IMR-90 (cell line): ENCODE results near the gene LRRC4. TPM values are rescaled to one million over a fixed set of nuclear protein-coding genes. Genes with fewer than 3 reads are reported as not detected.

ENCODE experiments used
- ATAC-seq: fragments of 200-7000 bp; cut with Tn5 transposase; 2 replicates; pipeline ENCODE4 v1.9.1; 2020; ENCODE audit warnings: low read depth, mild to moderate bottlenecking, moderate library complexity
- BruUV-seq: library from RNA; stranded (reverse); fragments of 400-500 nt; replicated peaks from 2 replicates; lab custom pipeline; 2021; lab: Mats Ljungman, UMichigan
- CTCF ChIA-PET: fragments of 300-600 bp; formaldehyde crosslinking; extraction: SDS; loops from one replicate; lab custom pipeline; 2021; ENCODE audit warnings: antibody characterized with exemption; lab: Yijun Ruan, JAX
- POLR2A ChIA-PET: fragments of 300-600 bp; sonication (Branson Sonifier 250); formaldehyde crosslinking; loops from one replicate; lab custom pipeline; 2022; ENCODE audit warnings: antibody characterized with exemption; ENCODE audit not compliant: unreplicated experiment; lab: Charles Lee
- DNase-seq: peaks from one replicate; pipeline ENCODE4 v3.0.0; 2013
- H2AFZ ChIP-seq: replicated peaks from 2 replicates; pipeline ENCODE3; 2013; ENCODE audit warnings: low read length, mild to moderate bottlenecking; ENCODE audit not compliant: poor library complexity
- H2AK5ac ChIP-seq: 2 replicates; pipeline ENCODE4 v1.6.1; 2013; ENCODE audit warnings: low read depth, low read length, inconsistent platforms
- H2AK9ac ChIP-seq: replicated peaks from 2 replicates; pipeline ENCODE3; 2013; ENCODE audit warnings: mild to moderate bottlenecking, low read depth, low read length, moderate library complexity; ENCODE audit not compliant: poor library complexity
- H2BK120ac ChIP-seq: 2 replicates; pipeline ENCODE4 v1.6.1; 2013; ENCODE audit warnings: low read depth, low read length, inconsistent platforms
- H2BK15ac ChIP-seq: 3 replicates; pipeline ENCODE4 v1.6.1; 2013; ENCODE audit warnings: low read depth, low read length, inconsistent platforms
- H2BK20ac ChIP-seq: 2 replicates; pipeline ENCODE4 v1.6.1; 2013; ENCODE audit warnings: low read depth, mild to moderate bottlenecking, inconsistent platforms, low read length, moderate library complexity
- H2BK5ac ChIP-seq: 2 replicates; pipeline ENCODE4 v1.6.1; 2013; ENCODE audit warnings: mild to moderate bottlenecking, low read depth, low read length, inconsistent platforms; ENCODE audit not compliant: poor library complexity, severe bottlenecking
- H3K14ac ChIP-seq: replicated peaks from 2 replicates; pipeline ENCODE4 v1.6.1; 2013; ENCODE audit warnings: low read depth, low read length, inconsistent platforms
- H3K18ac ChIP-seq: 2 replicates; pipeline ENCODE4 v1.6.1; 2013; ENCODE audit warnings: low read depth, low read length, control low read depth
- H3K23ac ChIP-seq: 2 replicates; pipeline ENCODE4 v1.6.1; 2013; ENCODE audit warnings: low read depth, low read length, inconsistent platforms
- H3K27ac ChIP-seq: 2 replicates; pipeline ENCODE4 v1.5.1; 2013; ENCODE audit warnings: mild to moderate bottlenecking, control low read depth, low read length; ENCODE audit not compliant: insufficient read depth
- H3K27me3 ChIP-seq: 2 replicates; pipeline ENCODE4 v1.6.1; 2013; ENCODE audit warnings: low read length; ENCODE audit not compliant: control insufficient read depth, insufficient read depth
- H3K36me3 ChIP-seq: 2 replicates; pipeline ENCODE4 v1.6.1; 2013; ENCODE audit warnings: low read length, mixed read lengths; ENCODE audit not compliant: control insufficient read depth, insufficient read depth
- H3K4ac ChIP-seq: 2 replicates; pipeline ENCODE4 v1.6.1; 2013; ENCODE audit warnings: low read depth, low read length, inconsistent platforms
- H3K4me1 ChIP-seq: 2 replicates; pipeline ENCODE4 v1.6.1; 2013; ENCODE audit warnings: low read length, mixed read lengths; ENCODE audit not compliant: control insufficient read depth, insufficient read depth
- H3K4me2 ChIP-seq: 2 replicates; pipeline ENCODE4 v1.6.1; 2013; ENCODE audit warnings: low read depth, mild to moderate bottlenecking, control low read depth, low read length, moderate library complexity
- H3K4me3 ChIP-seq: 2 replicates; pipeline ENCODE4 v1.5.1; 2013; ENCODE audit warnings: low read depth, mild to moderate bottlenecking, control low read depth, low read length, moderate library complexity; ENCODE audit not compliant: insufficient read depth
- H3K56ac ChIP-seq: 2 replicates; pipeline ENCODE4 v1.6.1; 2013; ENCODE audit warnings: low read length, inconsistent platforms; ENCODE audit not compliant: insufficient read depth; ENCODE audit errors: extremely low read depth
- H3K79me1 ChIP-seq, 2 experiments: 2 replicates each; pipeline ENCODE4 v1.6.1; 2013; ENCODE audit warnings: low read length in 2 of 2, inconsistent platforms in 1 of 2, low read depth in 1 of 2
- H3K9ac ChIP-seq: 2 replicates; pipeline ENCODE4 v1.6.1; 2013; ENCODE audit warnings: low read depth, low read length, control low read depth
- H3K9me1 ChIP-seq: 2 replicates; pipeline ENCODE4 v1.6.1; 2013; ENCODE audit warnings: low read length, inconsistent platforms; ENCODE audit not compliant: insufficient read depth
- H3K9me3 ChIP-seq: 2 replicates; pipeline ENCODE4 v1.6.1; 2013; ENCODE audit warnings: low read length; ENCODE audit not compliant: control insufficient read depth, insufficient read depth
- H4K20me1 ChIP-seq: 2 replicates; pipeline ENCODE4 v1.6.1; 2013; ENCODE audit warnings: low read length, inconsistent platforms; ENCODE audit not compliant: insufficient read depth
- H4K5ac ChIP-seq: 2 replicates; pipeline ENCODE4 v1.6.1; 2013; ENCODE audit warnings: mild to moderate bottlenecking, low read depth, low read length, control low read depth
- H4K8ac ChIP-seq, 2 experiments: 2 replicates each; pipeline ENCODE4 v1.6.1; 2013; ENCODE audit warnings: low read depth in 2 of 2, low read length in 2 of 2, control low read depth in 1 of 2, inconsistent platforms in 1 of 2
- H4K91ac ChIP-seq: 2 replicates; pipeline ENCODE4 v1.6.1; 2013; ENCODE audit warnings: low read depth, low read length, inconsistent platforms; ENCODE audit not compliant: insufficient read depth
- BHLHE40 ChIP-seq: fragments of 150-350 bp; IDR thresholded peaks from 2 replicates; pipeline ENCODE4 v1.6.1; 2016; ENCODE audit warnings: mild to moderate bottlenecking, low read depth, low read length
- CEBPB ChIP-seq: IDR thresholded peaks from 2 replicates; pipeline ENCODE4 v1.6.1; 2012; ENCODE audit warnings: low read depth, low read length, improper control_type of control experiment
- FOS ChIP-seq: fragments of 150-350 bp; IDR thresholded peaks from 2 replicates; pipeline ENCODE4 v1.6.1; 2016; ENCODE audit warnings: low read depth, low read length
- MXI1 ChIP-seq: IDR thresholded peaks from 2 replicates; pipeline ENCODE4 v1.6.1; 2012; ENCODE audit warnings: low read depth, mild to moderate bottlenecking, low read length, moderate library complexity, borderline replicate concordance
- RCOR1 ChIP-seq: IDR thresholded peaks from 2 replicates; pipeline ENCODE4 v1.6.1; 2012; ENCODE audit warnings: mild to moderate bottlenecking, low read length, improper control_type of control experiment; ENCODE audit not compliant: insufficient replicate concordance
- SMC3 ChIP-seq: fragments of 150-350 bp; IDR thresholded peaks from 2 replicates; pipeline ENCODE4 v1.6.1; 2016; ENCODE audit warnings: low read depth, mild to moderate bottlenecking, antibody characterized with exemption, low read length, moderate library complexity
- WGBS, 2 experiments: methylation state at CpG; one replicate each; pipeline versions ENCODE4 v1.1.5 to v1.1.7; 2013; ENCODE audit warnings: missing lambda C conversion rate in 2 of 2; ENCODE audit not compliant: insufficient read length in 1 of 2; ENCODE audit errors: extremely low coverage in 2 of 2; 5-methylcytosine and 5-hydroxymethylcytosine counted together
- dilution Hi-C: fragments of 300-500 bp; cut with HindIII; formaldehyde crosslinking; loops from one replicate; pipeline ENCODE4 v1.14.3; 2018; ENCODE audit warnings: low sequenced_read_pairs; ENCODE audit not compliant: unreplicated experiment
- in situ Hi-C: fragments of 300-500 bp; cut with MboI; formaldehyde crosslinking; loops from 3 replicates; pipeline ENCODE4 v1.14.3; 2019; ENCODE audit warnings: low sequenced_read_pairs, inconsistent platforms, mixed read lengths
- intact Hi-C: fragments of 100-400 bp; cut with micrococcal nuclease; formaldehyde crosslinking; loops from 2 replicates; pipeline ENCODE4 v1.10.0; 2022
- polyA plus RNA-seq, 3 experiments: library from polyadenylated mRNA; depleted of rRNA; stranded (reverse); fragments of >200 nt; gene quantifications; 2 replicates each; pipeline ENCODE4 v1.2.3, GENCODE V29; 2012; ENCODE audit warnings: low replicate concordance in 1 of 3
- total RNA-seq: library from RNA; depleted of rRNA; stranded (reverse); fragments of >200 nt; gene quantifications from 2 replicates; pipeline ENCODE4 v1.2.3, GENCODE V29; 2012
- TF ChIP-seq, protein P1 (sequence below): conservative IDR thresholded peaks from 2 replicates; pipeline ENCODE4 v1.5.1; 2012; ENCODE audit warnings: mild to moderate bottlenecking, low read depth, low read length, improper control_type of control experiment
- TF ChIP-seq, protein P2 (sequence below): fragments of 150-350 bp; IDR thresholded peaks from 2 replicates; pipeline ENCODE4 v1.6.1; 2016; ENCODE audit warnings: low read depth, mild to moderate bottlenecking, low read length, moderate library complexity, borderline replicate concordance

LRRC4 gene
- total and polyA plus RNA-seq, 2 of the 4 experiments (the other 2 are of a cell fraction), result 0.54 to 0.55 TPM

DNA sequence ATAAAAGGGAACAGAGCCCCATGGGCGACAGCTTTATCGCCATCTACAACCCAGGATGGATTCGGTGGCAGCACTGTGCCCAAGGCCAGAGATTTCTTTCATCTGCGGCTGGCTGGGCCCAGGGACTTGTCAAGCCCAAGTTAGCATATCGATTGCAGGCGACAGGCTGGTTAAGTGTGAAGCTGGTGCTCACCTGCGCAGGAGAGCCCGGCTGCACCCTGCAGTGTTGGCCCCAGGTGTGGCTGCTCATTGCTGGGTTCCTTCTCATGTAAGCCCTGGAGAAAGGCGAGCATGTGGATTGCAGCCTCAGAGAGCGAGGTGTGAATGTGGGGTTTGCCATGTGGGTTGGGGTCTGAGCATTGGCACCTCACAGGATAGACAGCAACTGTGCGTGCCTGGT is 40.6 kb upstream of the LRRC4 start:
- CTCF ChIA-PET, result no interaction called here
- Histone ChIP-seq H3K36me3 (peaks cover 21% of the 10 kb centered on the region), H3K27me3 (no peaks in the 10 kb centered on the region), H3K56ac (no peak overlapping the region), H2BK5ac (no peak overlapping the region), H2AK9ac (no peak overlapping the region), H2BK15ac (no peak overlapping the region), H3K14ac (no peak overlapping the region), H3K9me1 (peaks cover 37% of the 10 kb centered on the region), H3K4me1 (peaks cover 7% of the 10 kb centered on the region; the same call in 1 of the 2 replicates), H2BK20ac (no peak overlapping the region), H2AK5ac (no peak overlapping the region), H3K23ac (no peak overlapping the region), H3K4ac (no peak overlapping the region), H3K4me2 (no peak overlapping the region), H3K79me1 (peaks cover 17 to 42% of the 10 kb centered on the region in 2 experiments), H4K8ac (no peak overlapping the region), H4K5ac (no peak overlapping the region), H4K20me1 (peaks cover 29% of the 10 kb centered on the region), H2BK120ac (no peak overlapping the region), H3K4me3 (no peak overlapping the region), H3K27ac (no peak overlapping the region), H3K9ac (no peak overlapping the region), H3K9me3 (no peaks in the 10 kb centered on the region), H4K91ac (no peak overlapping the region), H2AFZ (no peak overlapping the region), H3K18ac (no peak overlapping the region)
- no peak for ATAC-seq
- BruUV-seq, result no TSS peak
- 100% methylated on average over 2 of the region's 11 CpGs; no CpG with 5 or more reads in 1 of the 2 experiments for WGBS, 2 experiments
- DNase-seq, result no peak
- dilution Hi-C loops, result no loop called here
- POLR2A ChIA-PET, result no interaction called here
- TF ChIP-seq CEBPB, result no peak
- TF ChIP-seq RCOR1, result no peak
- TF ChIP-seq FOS, result no peak
- TF ChIP-seq BHLHE40, result no peak
- TF ChIP-seq, protein P1, sequence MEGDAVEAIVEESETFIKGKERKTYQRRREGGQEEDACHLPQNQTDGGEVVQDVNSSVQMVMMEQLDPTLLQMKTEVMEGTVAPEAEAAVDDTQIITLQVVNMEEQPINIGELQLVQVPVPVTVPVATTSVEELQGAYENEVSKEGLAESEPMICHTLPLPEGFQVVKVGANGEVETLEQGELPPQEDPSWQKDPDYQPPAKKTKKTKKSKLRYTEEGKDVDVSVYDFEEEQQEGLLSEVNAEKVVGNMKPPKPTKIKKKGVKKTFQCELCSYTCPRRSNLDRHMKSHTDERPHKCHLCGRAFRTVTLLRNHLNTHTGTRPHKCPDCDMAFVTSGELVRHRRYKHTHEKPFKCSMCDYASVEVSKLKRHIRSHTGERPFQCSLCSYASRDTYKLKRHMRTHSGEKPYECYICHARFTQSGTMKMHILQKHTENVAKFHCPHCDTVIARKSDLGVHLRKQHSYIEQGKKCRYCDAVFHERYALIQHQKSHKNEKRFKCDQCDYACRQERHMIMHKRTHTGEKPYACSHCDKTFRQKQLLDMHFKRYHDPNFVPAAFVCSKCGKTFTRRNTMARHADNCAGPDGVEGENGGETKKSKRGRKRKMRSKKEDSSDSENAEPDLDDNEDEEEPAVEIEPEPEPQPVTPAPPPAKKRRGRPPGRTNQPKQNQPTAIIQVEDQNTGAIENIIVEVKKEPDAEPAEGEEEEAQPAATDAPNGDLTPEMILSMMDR, result no peak
- no peak for TF ChIP-seq SMC3
- TF ChIP-seq, protein P2, sequence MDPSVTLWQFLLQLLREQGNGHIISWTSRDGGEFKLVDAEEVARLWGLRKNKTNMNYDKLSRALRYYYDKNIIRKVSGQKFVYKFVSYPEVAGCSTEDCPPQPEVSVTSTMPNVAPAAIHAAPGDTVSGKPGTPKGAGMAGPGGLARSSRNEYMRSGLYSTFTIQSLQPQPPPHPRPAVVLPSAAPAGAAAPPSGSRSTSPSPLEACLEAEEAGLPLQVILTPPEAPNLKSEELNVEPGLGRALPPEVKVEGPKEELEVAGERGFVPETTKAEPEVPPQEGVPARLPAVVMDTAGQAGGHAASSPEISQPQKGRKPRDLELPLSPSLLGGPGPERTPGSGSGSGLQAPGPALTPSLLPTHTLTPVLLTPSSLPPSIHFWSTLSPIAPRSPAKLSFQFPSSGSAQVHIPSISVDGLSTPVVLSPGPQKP, result no peak
- no peak for TF ChIP-seq MXI1
- in situ Hi-C loops, result loop anchor here (25.0 kb wide), 1 partner anchor 360 kb away; no protein-coding TSS in a partner anchor
- intact Hi-C loops, result no loop called here
